ENCODE measurements around the gene DENND6A. TPM values are rescaled to one million over a fixed set of nuclear protein-coding genes. Genes with fewer than 3 reads are reported as not detected.

The DENND6A gene
- total RNA-seq (10 to 100 TPM; 12.3 to 27.9 (median 18.6) TPM), polyA plus RNA-seq (1 to 10 TPM; 4.9 to 6.3 TPM)
- long read RNA-seq, donor 1, partial matches to known transcripts: 1 of 3 reads
- long read RNA-seq, donor 1, other reads (novel, unspliced or antisense): 2 of 3 reads
- long read RNA-seq, donor 2, full-length matches to known transcripts: 1 of 3 reads
- long read RNA-seq, donor 2, partial matches to known transcripts: 0 of 3 reads
- long read RNA-seq, donor 2, other reads (novel, unspliced or antisense): 2 of 3 reads
- long read RNA-seq, donor 3, full-length matches to known transcripts: 1 of 7 reads
- long read RNA-seq, donor 3, partial matches to known transcripts: 1 of 7 reads
- long read RNA-seq, donor 3, other reads (novel, unspliced or antisense): 5 of 7 reads

- Histone ChIP-seq H3K4me1 (peaks cover 0 to 53% (median 33%) of the 10 kb centered on the region in 12 donors), H3K27me3 (no peaks in the 10 kb centered on the region), H3K36me3 (peaks cover 0 to 4% (median 0%) of the 10 kb centered on the region in 9 donors), H3K27ac (peak within 1 kb of the TSS; percentile 85 to 100 (median 99)), H3K4me3 (peak within 1 kb of the TSS; percentile 50 to 97 (median 87)), H3K9me3 (no peaks in the 10 kb centered on the region)
- ATAC-seq (peak; percentile 91 to 97 (median 96)), DNase-seq (peak; percentile 88 to 99 (median 91))
- intact Hi-C loops (cut with DNase I): loop anchor here in 9 of 10 donors (1.0 to 10.0 kb wide), 8 partner anchors 35 to 468 kb away; partner anchors contain the start of genes SLMAP (in 9 of the 9), ARF4 (in 4 of the 9) and APPL1 (in 1 of the 9)
- TF ChIP-seq POLR2A (IDR thresholded peaks at IDR 0.05) (peak; percentile 70 to 95), CTCF (IDR thresholded peaks at IDR 0.05) (peak in 2 of 12 donors; percentile 6 to 19)
- 0% methylated on average over 35 to 71 of the region's 71 CpGs for WGBS, 4 donors
Observed at GRCh38 chr3:57692396-57693147, at the start of gene DENND6A. Gene DENND6A, minus strand, starts transcription at chr3:57693077. Its CDS starts 59 bp downstream, at chr3:57693018.

- Histone ChIP-seq H3K27ac (no peak overlapping the region), H3K4me3 (no peak overlapping the region), H3K36me3 (no peaks in the 10 kb centered on the region), H3K4me1 (peaks cover 0 to 24% (median 9%) of the 10 kb centered on the region in 12 donors), H3K27me3 (no peaks in the 10 kb centered on the region), H3K9me3 (no peaks in the 10 kb centered on the region)
- TF ChIP-seq POLR2A (IDR thresholded peaks at IDR 0.05) (no peak), CTCF (IDR thresholded peaks at IDR 0.05) (no peak)
- 92 to 95% (median 94%) methylated on average over 5 of the region's 5 CpGs for WGBS, 4 donors
- DNase-seq (no peak), ATAC-seq (no peak)
- intact Hi-C loops (cut with DNase I): no loop called here
Observed at GRCh38 chr3:57740027-57740426, 47.1 kb upstream of the DENND6A start.

- no peaks in the 10 kb centered on the region for H3K9me3 ChIP-seq
- 16 to 30% (median 23%) methylated on average over 5 of the region's 5 CpGs for WGBS, 4 donors
- H3K4me1 ChIP-seq: peaks cover 0 to 24% (median 9%) of the 10 kb centered on the region in 12 donors
- ATAC-seq (peak; percentile 56 to 72 (median 58)), DNase-seq (no peak)
- intact Hi-C loops (cut with DNase I): no loop called here
- H3K36me3 ChIP-seq: no peaks in the 10 kb centered on the region
- no peak overlapping the region for H3K4me3 ChIP-seq
- no peak for TF ChIP-seq POLR2A (IDR thresholded peaks at IDR 0.05)
- TF ChIP-seq CTCF (IDR thresholded peaks at IDR 0.05): no peak
- no peaks in the 10 kb centered on the region for H3K27me3 ChIP-seq
- peak overlapping the region; percentile 37 to 88 (median 72) for H3K27ac ChIP-seq
Observed at GRCh38 chr3:57738391-57738790, 45.5 kb upstream of the DENND6A start.

GRCh38 chr3:57737840-57738239, 45.0 kb upstream of the DENND6A start:
- TF ChIP-seq POLR2A (IDR thresholded peaks at IDR 0.05): no peak
- TF ChIP-seq CTCF (IDR thresholded peaks at IDR 0.05): no peak
- peak in 2 of 4 donors; percentile 9 to 13 for ATAC-seq
- H3K4me1 ChIP-seq: peaks cover 0 to 24% (median 9%) of the 10 kb centered on the region in 12 donors
- no peaks in the 10 kb centered on the region for H3K27me3 ChIP-seq
- no peak for DNase-seq
- 77 to 87% (median 78%) methylated on average over 7 of the region's 7 CpGs for WGBS, 4 donors
- H3K9me3 ChIP-seq: no peaks in the 10 kb centered on the region
- intact Hi-C loops (cut with DNase I): no loop called here
- peak overlapping the region; percentile 37 to 88 (median 72) for H3K27ac ChIP-seq
- no peak overlapping the region for H3K4me3 ChIP-seq
- H3K36me3 ChIP-seq: no peaks in the 10 kb centered on the region

Measured in heart left ventricle (tissue), 16 donors.